ENCODE results near the gene ANLN.
"Not testable (repeated sequence)": the region's sequence is repeated elsewhere in the genome, so short reads cannot be mapped to it uniquely, and the experiment has no call there.

The ANLN gene

DNA sequence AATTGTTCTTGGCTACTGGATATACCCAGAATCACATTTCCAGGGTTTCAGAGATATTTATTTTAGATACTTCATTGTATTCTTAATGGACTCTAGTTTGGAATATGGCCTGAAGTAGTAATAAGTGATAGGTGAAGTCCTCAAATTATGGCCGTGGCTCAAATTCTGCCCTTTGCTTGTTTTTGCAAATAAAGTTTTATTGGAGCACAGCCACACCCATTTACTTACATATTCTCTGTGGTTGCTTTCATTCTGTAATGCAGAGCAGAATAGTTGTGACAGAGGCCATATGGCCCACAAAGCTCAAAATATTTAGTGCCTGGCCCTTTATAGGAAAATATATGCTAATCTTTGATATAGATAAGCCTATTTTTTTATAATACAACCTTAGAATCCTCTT, 19.5 kb downstream of the ANLN start:
- no peak for DNase-seq

DNA sequence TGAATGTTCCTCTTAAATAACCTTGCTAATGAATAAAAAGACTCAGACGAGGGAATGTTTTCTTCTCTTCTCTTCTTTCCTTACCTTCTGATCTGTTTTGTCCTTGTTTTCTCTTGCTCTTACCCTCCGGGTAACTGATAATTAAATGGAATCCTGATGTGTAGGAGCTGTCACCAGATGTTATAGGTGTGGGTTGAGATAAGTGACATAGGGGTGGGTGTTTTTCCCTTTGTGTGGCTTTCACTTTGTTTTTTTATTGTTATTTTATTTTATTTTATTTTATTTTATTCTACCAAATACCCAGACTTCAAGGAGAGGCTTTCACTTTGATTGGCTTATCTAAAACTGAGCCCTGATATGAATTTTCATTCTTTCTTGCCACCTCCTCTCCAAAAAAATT, 25.5 kb downstream of the ANLN start:
- no peak for DNase-seq

DNA sequence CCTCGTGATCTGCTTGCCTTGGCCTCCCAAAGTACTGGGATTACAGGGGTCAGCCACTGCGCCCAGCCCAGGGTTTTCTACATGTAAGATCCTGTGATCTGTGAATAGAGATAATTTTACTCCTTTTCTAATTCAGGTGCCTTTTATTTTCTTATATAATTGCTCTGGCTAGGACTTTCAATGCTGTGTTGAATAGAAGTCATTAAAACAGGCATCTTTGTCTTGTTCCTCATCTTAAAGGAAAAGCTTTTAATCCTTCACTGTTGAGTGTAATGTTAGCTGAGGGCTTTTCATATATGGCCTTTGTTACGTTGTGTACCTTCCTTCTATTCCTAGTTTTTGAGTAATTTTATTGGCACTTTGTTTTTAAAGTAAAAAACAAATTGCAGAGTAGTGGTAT, 26.6 kb downstream of the ANLN start:
- no peak for DNase-seq

DNA sequence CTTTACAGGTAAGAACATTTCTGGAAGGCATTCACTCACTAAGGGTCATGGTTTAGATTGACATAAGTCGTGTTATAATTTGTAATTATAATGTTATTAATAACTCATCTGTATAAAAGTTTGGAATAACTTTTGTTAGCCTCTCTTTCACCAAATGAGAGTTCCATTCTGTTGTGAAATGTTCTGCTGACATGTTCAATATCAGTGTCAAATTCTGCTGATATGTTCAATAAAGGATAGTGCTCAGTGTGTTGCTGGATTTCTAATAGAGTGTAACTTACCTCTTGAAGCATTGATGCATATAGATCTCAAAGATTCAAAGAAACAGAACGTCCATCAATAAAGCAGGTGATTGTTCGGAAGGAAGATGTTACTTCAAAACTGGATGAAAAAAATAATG, 30.6 kb downstream of the ANLN start:
- DNase-seq = no peak

DNA sequence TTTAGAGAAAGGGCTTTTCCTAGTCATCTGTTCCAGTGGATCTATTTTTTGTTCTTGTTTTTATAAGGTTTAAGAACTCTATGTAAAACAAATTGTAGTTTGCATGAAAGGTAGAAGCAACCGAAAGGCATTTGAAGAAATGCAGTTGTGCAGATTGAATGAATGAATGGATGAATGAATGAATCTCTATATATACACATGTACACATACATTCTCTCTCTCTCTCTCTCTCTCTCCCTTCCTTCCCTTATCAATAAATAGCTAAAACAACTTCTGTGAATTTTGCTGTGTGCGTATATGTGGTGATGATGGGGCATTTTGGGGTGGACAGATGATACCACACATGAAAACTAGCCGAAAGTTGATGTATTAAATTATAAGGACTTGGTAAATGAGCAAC, 32.4 kb downstream of the ANLN start:
- no peak for DNase-seq

DNA sequence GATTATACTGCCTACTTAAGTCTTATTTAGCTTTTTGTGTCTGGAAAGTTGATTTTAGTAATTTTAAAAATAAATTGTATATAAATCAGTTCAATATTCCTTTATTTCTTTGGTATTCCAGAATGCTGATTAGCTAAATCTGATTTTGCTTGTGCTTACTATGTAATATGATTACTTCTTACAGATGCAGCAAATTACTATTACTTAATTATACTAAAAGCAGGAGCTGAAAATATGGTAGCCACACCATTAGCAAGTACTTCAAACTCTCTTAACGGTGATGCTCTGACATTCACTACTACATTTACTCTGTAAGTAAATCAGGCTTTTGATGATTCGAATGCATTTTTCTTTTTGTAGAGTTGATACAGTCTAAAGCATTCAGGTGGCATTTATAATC, 34.0 kb downstream of the ANLN start:
- no peak for DNase-seq

DNA sequence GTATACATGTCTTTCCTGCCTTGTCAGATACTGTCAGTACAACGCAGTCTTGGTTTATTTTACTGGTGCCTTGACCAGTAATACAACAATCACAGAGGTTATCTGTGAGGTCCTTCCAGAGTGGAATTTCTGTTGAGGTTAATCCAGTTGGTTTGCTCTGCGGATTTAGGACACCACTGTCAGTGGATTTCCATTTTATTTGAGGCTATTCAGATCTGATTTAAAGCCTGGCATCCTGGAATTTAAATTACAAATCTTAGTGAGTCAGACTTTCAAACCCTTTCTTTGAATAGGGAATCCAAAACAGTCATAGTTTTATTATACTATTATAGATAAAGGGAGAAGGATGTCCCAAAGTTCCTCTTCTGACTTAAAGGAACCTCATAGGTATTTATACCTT, 40.5 kb downstream of the ANLN start:
- DNase-seq = no peak

DNA sequence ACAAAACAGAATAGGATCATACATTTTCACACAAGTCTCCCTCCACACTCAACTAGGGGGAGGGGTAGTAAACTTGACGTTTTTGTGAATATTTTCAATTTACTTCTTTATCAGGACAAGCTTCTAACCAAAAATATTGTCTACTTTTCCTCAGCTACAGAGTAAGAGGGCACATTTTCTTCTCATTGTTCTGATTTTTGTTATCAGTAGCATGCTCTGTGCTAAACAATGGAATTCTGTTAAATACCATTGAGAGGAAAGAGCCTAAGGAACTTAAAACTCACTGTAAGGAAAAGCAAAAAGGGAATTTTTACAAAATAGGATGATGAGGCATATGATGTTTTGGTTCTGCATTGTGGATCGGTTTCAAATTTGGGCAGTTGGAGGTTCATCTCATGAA, 41.2 kb downstream of the ANLN start:
- DNase-seq = no peak

DNA sequence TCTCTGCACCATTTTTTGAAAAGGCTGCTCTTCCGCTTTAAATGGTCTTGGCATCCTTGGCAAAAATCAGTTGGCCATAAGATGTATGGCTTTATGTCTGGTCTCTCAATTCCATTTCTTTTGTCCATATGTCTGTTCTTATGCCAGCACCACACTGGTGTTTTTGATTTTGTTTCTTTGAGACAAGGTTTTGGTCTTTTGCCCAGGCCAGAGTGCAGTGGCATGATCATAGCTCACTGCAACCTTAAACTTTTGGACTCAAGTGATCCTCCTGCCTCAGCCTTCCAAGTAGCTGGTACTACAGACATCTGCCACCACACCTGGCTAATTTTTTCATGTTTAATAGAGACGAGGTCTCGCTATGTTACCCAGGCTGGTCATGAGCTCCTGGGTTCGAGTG, 48.5 kb downstream of the ANLN start:
- no peak for DNase-seq

DNA sequence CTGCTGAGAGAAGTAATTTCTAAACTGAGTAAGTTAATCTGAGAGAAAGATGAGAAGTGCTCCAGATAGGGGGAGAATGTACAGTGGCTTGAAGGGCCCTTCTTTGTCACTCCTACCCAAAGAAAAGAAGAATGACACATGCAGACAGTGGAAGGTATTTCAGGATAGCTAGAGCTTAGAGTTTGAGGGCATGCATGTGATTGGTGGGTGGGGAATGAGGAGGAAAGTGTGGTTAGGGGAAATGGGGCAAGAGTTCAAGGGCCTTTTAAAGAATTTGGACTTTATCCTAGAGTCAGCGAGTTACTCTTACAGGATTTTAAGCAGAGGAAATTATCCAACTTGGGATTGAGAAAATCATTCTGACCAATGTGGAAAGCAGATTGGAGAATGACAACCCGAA, 50.0 kb downstream of the ANLN start:
- DNase-seq = no peak

DNA sequence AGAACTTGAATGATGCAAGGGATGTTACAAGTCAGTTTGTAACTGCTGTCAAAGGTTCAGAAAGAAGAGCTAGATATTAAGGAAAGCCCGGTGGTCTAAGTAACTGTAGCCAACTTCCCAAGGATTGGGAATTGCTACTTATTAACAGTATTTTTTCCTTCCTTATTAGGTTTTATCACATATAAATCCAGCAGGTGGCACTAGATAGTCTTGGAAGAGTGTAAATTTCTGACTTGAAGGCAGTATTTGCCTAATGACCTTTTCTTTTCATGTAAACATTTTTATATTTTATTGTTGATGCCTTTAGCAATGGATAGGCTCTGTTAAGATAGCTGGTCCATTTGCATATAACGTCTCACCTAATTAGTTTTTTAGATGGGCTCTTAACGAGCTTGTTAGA, 51.2 kb downstream of the ANLN start:
- DNase-seq = no peak

DNA sequence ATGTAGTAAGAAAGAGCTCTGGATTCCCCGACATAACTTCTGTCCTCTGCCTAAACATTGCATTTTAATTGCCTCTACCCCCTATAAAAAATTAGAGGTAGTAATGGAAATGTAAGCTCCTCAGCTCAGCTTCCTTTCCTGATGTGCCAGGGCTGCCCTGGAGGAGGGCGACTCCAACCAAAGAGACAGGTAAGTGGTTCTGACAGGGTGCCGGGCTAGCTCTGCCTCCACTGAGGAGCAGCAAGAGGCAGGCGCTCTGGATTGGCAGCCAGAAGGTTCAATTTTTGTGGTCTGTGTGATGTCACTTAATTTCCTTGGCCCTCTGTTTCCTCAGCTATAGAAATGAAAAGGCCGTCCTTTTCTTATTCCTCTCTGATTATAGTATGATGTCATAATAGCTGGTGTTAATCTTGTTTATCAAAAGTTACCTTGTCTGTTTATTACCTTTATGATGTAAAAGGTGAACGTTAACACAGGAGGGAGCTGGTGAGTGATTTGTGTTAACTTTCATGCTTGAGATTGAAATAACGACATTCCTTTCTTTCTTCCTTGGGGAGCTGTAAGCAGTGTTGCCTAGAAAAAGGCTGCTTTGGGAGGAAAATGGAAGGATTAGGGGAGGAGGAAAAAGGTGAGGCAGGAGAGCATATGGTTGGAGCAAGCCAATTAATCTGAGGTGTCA, 51.8 kb downstream of the ANLN start:
- no peak for DNase-seq

DNA sequence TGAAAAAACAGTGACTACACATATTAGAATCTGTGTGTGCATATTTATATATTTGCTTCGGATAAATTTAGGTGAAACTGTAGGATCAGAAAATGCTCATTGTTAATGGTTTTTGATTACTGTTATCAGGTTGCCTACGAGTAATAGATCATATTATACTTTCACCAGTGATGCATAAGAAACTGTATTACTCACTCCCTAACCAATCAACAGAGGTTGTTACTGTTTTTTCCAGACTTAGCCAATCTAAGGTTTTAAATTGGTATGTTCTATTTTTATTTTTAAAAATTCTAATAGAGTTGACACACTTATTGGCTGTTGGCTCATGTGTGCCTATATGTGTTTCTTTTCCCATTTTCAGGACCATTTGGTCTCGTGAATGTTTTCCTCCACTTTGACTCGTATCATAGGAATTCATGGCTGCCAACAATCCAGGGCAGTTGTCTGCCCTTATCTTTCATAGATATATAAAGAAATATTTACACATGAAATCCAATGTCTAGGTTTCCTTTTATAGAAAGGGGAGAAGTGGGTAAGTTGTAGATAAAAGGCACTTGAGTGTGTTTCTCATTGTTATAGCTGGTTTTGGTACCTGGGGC, 59.2 kb downstream of the ANLN start:
- DNase-seq = no peak

DNA sequence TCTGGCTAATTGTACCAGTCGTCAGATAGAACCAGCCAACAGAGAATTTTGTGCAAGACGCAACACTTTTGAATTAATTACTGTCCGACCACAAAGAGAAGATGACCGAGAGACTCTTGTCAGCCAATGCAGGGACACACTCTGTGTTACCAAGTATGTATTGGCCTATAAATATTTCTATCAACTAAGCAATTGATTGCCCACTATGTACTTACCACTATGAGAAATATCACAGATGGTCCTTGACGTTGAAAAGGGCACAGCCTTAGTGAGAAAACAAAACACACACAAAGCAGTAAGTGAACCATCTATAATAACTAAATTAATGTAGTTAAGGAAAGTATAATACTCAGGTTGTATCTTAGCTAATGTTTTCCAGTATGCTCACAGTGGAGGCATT, 60.0 kb downstream of the ANLN start:
- no peak for DNase-seq

DNA sequence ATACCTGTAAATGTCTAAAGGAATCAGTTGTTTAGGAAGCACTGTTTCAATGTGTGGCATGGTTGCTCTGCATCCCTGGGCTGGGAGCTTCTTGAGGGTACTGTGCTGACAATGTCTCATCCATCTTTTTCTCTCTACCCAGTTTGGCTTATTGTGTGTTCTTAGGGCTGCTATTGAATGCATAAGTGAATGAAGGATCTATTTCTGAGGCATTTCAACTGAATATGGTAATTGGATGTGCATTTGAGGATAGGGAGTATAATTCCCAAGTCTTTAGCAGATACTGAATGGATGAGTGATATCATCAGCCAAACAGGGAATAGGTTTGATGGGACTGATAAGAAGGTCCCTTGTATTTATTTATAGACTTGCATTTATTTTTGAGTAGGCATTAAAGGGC, 64.1 kb downstream of the ANLN start:
- no peak for DNase-seq

DNA sequence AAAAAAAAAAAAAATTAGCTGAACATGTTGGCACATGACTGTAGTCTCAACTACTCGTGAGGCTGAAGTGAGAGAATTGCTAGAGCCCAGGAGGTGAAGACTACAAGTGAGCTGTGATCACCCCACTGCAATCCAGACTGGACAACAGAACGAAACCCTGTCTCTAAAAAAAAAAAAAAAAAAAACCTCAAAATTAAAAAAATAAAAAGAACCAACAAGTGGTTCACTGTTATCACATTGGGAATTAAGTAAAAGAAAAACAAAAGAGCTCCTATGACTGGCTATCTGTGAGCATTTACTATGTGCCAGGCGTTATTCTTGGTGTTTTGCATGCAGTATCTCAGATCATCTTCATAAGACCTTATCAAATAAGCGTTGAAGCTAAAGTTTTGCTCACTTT, 66.0 kb downstream of the ANLN start:
- DNase-seq = no peak

DNA sequence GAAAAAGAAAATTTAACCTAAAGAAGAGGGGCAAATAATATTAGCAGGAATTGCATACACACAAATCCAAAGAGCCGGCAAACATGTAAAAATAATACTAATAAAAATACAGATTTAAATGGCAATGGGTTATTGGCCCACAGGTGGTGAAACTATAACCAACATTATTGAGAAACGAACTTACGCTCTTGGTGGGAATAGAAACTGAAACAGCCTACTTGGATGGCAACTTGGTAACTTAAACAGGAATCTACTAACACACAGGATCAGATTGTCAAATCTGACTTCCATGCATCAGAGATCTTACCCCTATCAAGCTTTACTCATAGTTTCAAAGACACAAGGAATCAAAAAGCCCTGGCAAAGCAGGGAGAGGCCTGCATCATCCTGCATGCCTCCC, 66.5 kb downstream of the ANLN start:
- no peak for DNase-seq

DNA sequence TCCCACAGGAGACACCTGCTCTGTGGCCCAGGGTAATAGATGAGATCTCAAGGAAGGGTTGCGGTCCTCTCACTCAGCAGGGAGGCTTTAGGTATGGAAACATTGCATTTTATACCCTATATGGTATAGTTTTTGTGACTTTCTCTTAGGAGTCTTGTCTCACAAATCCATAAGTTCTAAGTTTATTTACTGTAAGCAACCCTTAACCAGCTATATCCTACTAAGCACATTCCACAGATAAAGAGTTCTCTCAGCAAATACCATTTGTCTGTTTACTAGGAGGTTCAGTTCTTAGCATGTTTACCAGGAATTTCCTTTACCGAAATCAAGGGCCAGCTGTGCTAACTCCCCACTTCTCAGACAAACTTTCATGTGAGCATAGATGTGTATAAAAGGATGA, 66.9 kb downstream of the ANLN start:
- no peak for DNase-seq

DNA sequence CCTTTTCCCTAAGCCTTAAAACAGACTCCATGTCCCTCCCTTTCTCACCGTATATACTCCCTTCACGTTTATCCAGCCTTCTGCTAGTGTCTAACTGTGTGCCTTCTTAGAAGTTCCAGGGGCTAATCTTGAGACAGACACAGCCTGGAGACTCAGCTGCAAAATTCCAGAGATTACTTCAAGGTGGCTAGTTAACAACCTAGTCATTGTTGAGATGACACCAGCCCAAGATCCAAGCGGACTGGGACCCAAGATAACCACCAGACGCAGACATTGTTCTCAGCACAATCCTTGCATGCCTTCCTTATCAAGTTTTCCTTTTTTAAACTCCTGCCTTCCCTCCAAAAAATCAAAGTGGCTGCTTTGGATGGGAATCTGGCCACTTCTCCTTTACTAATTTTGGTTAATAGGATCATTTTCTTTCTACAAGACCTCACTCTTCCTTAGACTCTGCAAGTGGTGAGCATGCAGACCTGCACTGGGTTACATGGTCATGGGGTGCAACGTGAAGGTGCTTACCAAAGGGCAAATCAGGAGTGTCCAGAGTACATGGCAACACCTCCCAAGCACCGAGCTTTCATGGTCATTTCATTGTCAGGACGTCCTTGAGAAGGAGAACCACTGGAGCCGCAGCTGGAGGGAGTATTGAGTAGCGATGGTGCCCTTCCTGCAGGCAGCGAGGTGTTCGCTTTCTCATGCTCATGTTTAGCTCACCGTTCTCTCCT, 69.7 kb downstream of the ANLN start:
- no peak for DNase-seq

DNA sequence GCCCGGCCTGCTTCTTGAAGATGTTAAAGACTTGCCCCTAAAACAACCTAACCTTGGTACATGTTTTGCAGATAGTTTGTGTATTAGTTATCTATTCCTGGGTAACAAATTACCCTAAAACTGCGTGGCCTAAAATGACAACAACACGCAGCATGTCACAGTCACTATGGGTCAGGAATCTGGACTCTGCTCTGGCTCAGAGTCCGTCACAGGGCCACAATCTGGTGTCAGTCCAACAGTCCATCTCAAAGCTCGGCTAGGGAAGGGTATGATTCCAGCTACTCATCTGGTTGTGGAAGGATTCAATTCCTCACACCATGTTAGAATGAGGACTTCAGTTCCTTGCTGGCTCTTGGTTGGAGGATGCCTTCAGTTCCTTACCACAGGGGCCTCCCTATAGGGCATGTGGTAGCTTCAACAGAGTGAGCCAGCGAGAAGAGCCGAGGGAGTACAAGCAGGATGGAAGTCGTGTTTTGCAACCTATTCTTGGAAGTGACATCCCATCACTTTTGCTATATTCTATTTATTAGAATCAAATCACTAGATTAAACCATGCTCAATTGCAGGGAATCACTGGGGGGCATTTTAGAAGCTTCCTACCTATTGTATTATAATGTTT, 71.3 kb downstream of the ANLN start:
- DNase-seq = no peak

DNA sequence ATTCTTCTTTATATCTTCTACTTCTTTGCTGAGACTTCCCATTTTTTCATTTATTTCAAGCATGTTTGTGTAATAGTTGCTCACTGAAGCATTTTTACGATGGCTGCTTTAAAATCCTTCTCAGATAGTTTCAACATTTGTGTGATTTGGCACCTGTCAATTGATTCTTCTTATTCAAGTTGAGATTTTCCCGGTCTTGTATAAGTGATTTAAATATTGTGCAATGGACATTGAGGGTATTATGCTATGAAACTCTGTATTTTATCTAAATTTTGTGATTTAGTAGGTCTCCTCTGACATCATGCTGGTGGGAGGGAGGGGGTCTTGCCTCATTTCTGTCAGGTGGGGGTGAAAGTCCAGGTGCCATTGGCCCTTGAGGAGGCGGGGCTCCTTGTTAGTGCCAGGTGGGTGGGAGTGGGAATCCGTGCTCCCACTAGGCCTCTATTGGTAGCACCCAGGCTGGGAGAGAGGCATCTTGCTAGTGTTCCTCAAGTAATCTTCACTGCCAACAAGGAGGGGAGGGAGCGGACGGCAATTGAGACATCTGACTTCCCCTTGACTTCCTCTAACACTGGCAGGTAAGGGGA, 73.0 kb downstream of the ANLN start:
- no peak for DNase-seq

DNA sequence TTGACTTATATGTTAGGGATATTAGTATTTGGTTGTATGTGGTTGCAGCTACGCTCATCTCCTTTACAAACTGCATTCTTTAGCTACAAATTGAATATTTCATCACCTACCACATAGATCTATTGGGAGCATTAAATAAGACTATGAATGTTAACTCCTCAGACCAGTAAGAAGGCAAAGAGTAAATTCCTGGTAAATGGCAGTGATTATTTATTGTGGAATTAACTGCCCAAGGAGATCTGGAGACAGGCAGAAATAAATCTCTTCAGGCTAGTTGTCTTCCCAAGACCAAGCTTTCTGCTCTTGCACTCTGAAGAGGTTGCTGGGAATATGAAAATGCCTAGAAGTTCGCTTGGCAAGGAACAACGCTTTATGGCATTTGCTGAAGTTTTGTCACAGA, 74.6 kb downstream of the ANLN start:
- DNase-seq = no peak

DNA sequence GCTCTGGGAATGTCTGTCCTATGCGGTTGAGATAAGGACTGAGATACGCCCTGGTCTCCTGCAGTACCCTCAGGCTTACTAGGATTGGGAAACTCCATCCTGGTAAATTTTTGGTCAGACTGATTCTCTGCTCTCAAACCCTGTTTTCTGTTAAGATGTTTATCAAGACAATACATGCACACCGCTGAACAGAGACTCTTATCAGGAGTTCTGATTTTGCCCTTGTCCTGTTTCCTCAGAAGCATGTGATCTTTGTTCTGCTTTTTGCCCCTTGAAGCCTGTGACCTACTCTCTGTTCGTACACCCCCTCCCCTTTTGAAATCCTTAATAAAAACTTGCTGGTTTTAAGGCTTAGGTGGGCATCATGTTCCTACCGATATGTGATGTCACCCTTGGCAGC, 76.3 kb downstream of the ANLN start:
- not testable (repeated sequence) for DNase-seq

All from central memory CD4-positive, alpha-beta T cell (primary cell).